ENCODE measurements around the gene SAMD9.
"Not testable (repeated sequence)": the region's sequence is repeated elsewhere in the genome, so short reads cannot be mapped to it uniquely, and the experiment has no call there.

Gene SAMD9

GRCh38 chr7:93120592-93121549 is 3.1 kb upstream of the SAMD9 start:
- no peak for DNase-seq (ENCODE audit: low read depth in 2 of 2)

- DNase-seq (ENCODE audit: low read depth in 2 of 2), result no peak
Observed at GRCh38 chr7:93119191-93119905, 1.6 kb upstream of the SAMD9 start.

- DNase-seq (ENCODE audit: low read depth in 2 of 2), result no peak
Observed at GRCh38 chr7:93117327-93117726, 452 bp downstream of the SAMD9 start.

GRCh38 chr7:93115796-93116195 is 2.0 kb downstream of the SAMD9 start:
- no peak for DNase-seq (ENCODE audit: low read depth in 2 of 2)

GRCh38 chr7:93108003-93108402 is 9.8 kb downstream of the SAMD9 start:
- no peak for DNase-seq (ENCODE audit: low read depth in 2 of 2)

- no peak for DNase-seq (ENCODE audit: low read depth in 2 of 2)
Observed at GRCh38 chr7:93097388-93097787, 20.4 kb downstream of the SAMD9 start.

- DNase-seq (ENCODE audit: low read depth in 2 of 2), result no peak
Observed at GRCh38 chr7:93092757-93093370, 24.9 kb downstream of the SAMD9 start.

GRCh38 chr7:93073357-93073756 is 44.4 kb downstream of the SAMD9 start:
- DNase-seq (ENCODE audit: low read depth in 2 of 2), result not testable (repeated sequence)

- no peak for DNase-seq (ENCODE audit: low read depth in 2 of 2)
Observed at GRCh38 chr7:93062599-93062998, 55.2 kb downstream of the SAMD9 start.

- DNase-seq (ENCODE audit: low read depth in 2 of 2), result no peak
Observed at GRCh38 chr7:93060865-93061264, 56.9 kb downstream of the SAMD9 start.

- DNase-seq (ENCODE audit: low read depth in 2 of 2), result no peak
Observed at GRCh38 chr7:93060025-93060424, 57.8 kb downstream of the SAMD9 start.

GRCh38 chr7:93056621-93057020 is 61.2 kb downstream of the SAMD9 start:
- not testable (repeated sequence) for DNase-seq (ENCODE audit: low read depth in 2 of 2)

- DNase-seq (ENCODE audit: low read depth in 2 of 2), result no peak
Observed at GRCh38 chr7:93055543-93056107, 62.2 kb downstream of the SAMD9 start.

GRCh38 chr7:93054975-93055374 is 62.8 kb downstream of the SAMD9 start:
- DNase-seq (ENCODE audit: low read depth in 2 of 2), result no peak

- no peak for DNase-seq (ENCODE audit: low read depth in 2 of 2)
Observed at GRCh38 chr7:93053949-93054943, 63.5 kb downstream of the SAMD9 start.

- DNase-seq (ENCODE audit: low read depth in 2 of 2), result no peak
Observed at GRCh38 chr7:93053209-93053948, 64.4 kb downstream of the SAMD9 start.

- no peak for DNase-seq (ENCODE audit: low read depth in 2 of 2)
Observed at GRCh38 chr7:93051660-93052059, 66.1 kb downstream of the SAMD9 start.

Data from stimulated activated CD8-positive, alpha-beta memory T cell treated with anti-CD3 and anti-CD28 coated beads, Interleukin-2, amount 100 ng/mL, for 48 hours (primary cell).